Measurements from ENCODE around the gene MAMSTR. TPM values are rescaled to one million over a fixed set of nuclear protein-coding genes. Genes with fewer than 3 reads are reported as not detected.

MAMSTR gene
- total RNA-seq, 1 experiment from 2014 or later, result 1.6 TPM

DNA sequence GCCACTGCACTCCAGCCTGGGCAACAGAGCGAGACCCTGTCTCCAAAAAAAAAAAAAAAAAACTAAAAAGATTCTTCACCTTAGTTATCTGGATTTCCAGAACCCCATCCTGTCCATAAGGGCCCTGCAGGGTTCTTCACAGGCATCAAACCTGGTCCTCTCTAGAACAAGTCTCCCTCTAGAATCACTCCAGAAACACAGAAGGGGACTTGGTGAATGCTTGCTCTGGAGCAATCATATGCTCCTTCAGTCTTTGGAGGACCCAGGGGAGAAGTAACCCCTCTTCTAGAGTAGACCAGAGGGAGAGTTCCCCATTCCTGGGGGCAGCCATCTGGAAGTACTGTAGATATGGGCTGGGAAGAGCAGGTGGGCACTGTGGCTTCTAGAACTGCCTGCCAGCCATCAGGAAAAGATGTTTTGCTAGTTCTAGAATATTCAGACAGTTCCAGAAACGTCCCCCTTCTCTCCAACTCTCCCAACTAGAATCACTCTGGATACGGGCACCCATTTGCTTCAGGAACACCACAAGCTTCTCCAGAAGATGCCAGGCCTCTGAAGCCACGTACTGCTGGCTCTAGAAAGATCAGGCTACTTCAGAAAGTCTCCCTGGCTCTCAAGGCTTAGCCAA lies 30.2 kb upstream of the MAMSTR start:
- H3K79me1 ChIP-seq (ENCODE audit: insufficient read depth, low read depth, low read length, poor library complexity, severe bottlenecking), result peaks cover 6% of the 10 kb centered on the region
- H2BK120ac ChIP-seq (ENCODE audit: low read depth, low read length, poor library complexity, severe bottlenecking), result no peak overlapping the region
- H3K4ac ChIP-seq (ENCODE audit: low read depth, low read length), result no peak overlapping the region
- Mint-ChIP-seq H3K4me3 (no peak overlapping the region), H3K4me1 (peaks cover 37 to 48% of the 10 kb centered on the region in 2 experiments), H3K9me3 (no peaks in the 10 kb centered on the region; a peak in 2 of 5 replicates), H3K27ac (no peak overlapping the region), H3K36me3 (ENCODE audit: insufficient read depth in 1 of 3, low read depth in 3 of 3) (peaks cover 21 to 33% (median 30%) of the 10 kb centered on the region in 3 experiments; a peak in 6 of 7 replicates), H3K27me3 (ENCODE audit: low read depth) (peaks cover 10% of the 10 kb centered on the region)
- H3K4me2 ChIP-seq (ENCODE audit: insufficient read depth, insufficient read length, low read length), result no peak overlapping the region
- no peak overlapping the region for H2AK5ac ChIP-seq (ENCODE audit: insufficient read length, low read length)
- no peak overlapping the region for H4K5ac ChIP-seq (ENCODE audit: insufficient read length, low read depth, low read length)
- no peak overlapping the region for H3K27ac ChIP-seq (ENCODE audit: insufficient read length, low read depth, low read length)
- H2BK12ac ChIP-seq (ENCODE audit: insufficient read length, low read depth, low read length), result no peak overlapping the region
- no peaks in the 10 kb centered on the region for H4K20me1 ChIP-seq (ENCODE audit: control insufficient read depth, insufficient read depth, insufficient read length)
- no peaks in the 10 kb centered on the region for H3K27me3 ChIP-seq (ENCODE audit: insufficient read depth, low read length)
- no peak overlapping the region for H3K9ac ChIP-seq (ENCODE audit: extremely low read depth, insufficient read length, low read length)
- no peak overlapping the region for H3K18ac ChIP-seq (ENCODE audit: insufficient read length, low read depth, low read length)
- H3K14ac ChIP-seq (ENCODE audit: insufficient read depth, low read length), result no peak overlapping the region
- no peak overlapping the region for H4K8ac ChIP-seq (replicated peaks; ENCODE audit: insufficient read length, low read depth, low read length)
- DNase-seq, result no peak
- H3K23me2 ChIP-seq (ENCODE audit: insufficient read length, low read depth, low read length, poor library complexity, severe bottlenecking), result peaks cover 13% of the 10 kb centered on the region
- no peak overlapping the region for H3K56ac ChIP-seq (ENCODE audit: insufficient read length, low read depth, low read length)
- no peaks in the 10 kb centered on the region for H3K9me3 ChIP-seq (ENCODE audit: control insufficient read depth, low read depth, low read length)
- no peak overlapping the region for H2BK20ac ChIP-seq (ENCODE audit: low read depth, low read length, poor library complexity, severe bottlenecking)
- WGBS (ENCODE audit: extremely low coverage, insufficient read length, low lambda C conversion rate), result no CpG with 5 or more reads among the region's 4 CpGs
- H3K4me1 ChIP-seq (ENCODE audit: insufficient read depth, low read length), result peaks cover 4% of the 10 kb centered on the region; the same call in 1 of the 2 replicates
- no peak overlapping the region for H3K23ac ChIP-seq (ENCODE audit: insufficient read length, low read depth, low read length)
- peaks cover 4% of the 10 kb centered on the region; the same call in 1 of the 2 replicates for H3K79me2 ChIP-seq (ENCODE audit: insufficient read depth, low read length)
- no peak overlapping the region for H2AFZ ChIP-seq (ENCODE audit: low read length)
- TF ChIP-seq, protein P1, sequence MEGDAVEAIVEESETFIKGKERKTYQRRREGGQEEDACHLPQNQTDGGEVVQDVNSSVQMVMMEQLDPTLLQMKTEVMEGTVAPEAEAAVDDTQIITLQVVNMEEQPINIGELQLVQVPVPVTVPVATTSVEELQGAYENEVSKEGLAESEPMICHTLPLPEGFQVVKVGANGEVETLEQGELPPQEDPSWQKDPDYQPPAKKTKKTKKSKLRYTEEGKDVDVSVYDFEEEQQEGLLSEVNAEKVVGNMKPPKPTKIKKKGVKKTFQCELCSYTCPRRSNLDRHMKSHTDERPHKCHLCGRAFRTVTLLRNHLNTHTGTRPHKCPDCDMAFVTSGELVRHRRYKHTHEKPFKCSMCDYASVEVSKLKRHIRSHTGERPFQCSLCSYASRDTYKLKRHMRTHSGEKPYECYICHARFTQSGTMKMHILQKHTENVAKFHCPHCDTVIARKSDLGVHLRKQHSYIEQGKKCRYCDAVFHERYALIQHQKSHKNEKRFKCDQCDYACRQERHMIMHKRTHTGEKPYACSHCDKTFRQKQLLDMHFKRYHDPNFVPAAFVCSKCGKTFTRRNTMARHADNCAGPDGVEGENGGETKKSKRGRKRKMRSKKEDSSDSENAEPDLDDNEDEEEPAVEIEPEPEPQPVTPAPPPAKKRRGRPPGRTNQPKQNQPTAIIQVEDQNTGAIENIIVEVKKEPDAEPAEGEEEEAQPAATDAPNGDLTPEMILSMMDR (conservative IDR thresholded peaks at IDR 0.05), result no peak
- H2BK5ac ChIP-seq (ENCODE audit: insufficient read length, low read length), result no peak overlapping the region
- H4K91ac ChIP-seq (ENCODE audit: insufficient read length, low read depth, low read length), result no peak overlapping the region
- H3T11ph ChIP-seq (ENCODE audit: low read length), result no peak overlapping the region
- no peak overlapping the region for H2BK15ac ChIP-seq (ENCODE audit: low read depth, low read length)

Data from H9 (cell line).